ENCODE data around the gene ENPP3. TPM values are rescaled to one million over a fixed set of nuclear protein-coding genes. Genes with fewer than 3 reads are reported as not detected.
A peak's percentile ranks its signal among the peaks of the same experiment; 100 is the strongest.
"Not testable (repeated sequence)": the region's sequence is repeated elsewhere in the genome, so short reads cannot be mapped to it uniquely, and the experiment has no call there.

Gene ENPP3
- total RNA-seq, 1 experiment from 2014 or later = not detected

DNA sequence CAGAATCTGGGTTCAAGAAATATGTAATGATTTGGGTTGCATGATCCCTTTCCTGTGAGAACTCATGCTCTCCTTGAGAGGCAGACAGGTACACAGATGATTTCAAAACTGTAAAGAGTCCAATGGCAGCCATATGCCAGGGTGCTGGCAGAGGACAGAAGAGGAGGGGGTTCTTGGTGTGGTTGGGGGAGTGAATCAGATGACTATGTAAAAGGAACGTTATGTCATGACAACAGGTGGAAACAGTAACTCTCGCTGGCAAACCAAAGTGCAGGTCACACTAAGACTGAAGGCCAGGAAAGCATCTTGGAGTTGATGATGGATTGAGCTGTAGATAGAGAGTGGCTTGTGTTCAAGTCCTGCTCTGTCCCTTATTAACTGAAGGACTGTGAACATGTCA lies 43.8 kb downstream of the ENPP3 start:
- no peak for DNase-seq (ENCODE audit: low spot score)
- in situ Hi-C loops (cut with HindIII; ENCODE audit: low sequenced_read_pairs) = no loop called here

DNA sequence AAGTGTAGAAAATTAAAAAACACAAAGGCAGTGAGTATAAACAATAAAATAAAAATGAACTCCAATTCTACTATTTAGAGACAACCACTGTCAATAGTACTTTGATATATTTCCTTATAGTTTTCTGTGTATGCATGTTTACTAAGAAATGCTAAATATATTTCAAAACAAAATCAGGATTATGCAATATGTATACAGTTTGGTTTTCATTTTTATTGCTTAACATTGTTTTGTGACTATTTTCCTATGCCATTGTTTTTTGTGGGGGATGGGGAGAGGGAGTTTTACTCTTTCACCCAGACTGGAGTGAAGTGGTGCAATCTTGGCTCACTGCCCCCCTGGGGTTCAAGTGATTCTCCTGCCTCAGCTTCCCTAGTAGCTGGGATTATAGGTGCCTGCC lies 44.5 kb downstream of the ENPP3 start:
- in situ Hi-C loops (cut with HindIII; ENCODE audit: low sequenced_read_pairs) = no loop called here
- no peak for DNase-seq (ENCODE audit: low spot score)

DNA sequence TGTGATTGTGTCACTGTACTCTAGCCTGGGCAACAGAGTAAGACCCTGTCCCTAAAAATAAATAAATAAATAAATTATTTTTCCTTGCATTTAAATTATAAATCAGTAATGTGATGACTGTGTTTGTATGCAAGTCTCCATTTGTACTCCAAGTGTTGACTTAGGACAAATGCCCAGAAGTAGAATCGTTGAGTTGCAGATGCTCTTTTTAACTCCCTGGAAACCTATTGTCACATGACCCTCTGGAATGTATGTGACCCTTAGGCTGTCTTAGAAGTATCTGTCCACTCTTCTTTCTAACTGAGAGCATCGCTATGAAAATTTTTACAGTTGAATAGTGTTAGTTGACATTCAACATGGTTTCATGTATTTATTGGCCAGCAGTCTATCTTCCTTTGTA lies 45.3 kb downstream of the ENPP3 start:
- in situ Hi-C loops (cut with HindIII; ENCODE audit: low sequenced_read_pairs) = no loop called here

DNA sequence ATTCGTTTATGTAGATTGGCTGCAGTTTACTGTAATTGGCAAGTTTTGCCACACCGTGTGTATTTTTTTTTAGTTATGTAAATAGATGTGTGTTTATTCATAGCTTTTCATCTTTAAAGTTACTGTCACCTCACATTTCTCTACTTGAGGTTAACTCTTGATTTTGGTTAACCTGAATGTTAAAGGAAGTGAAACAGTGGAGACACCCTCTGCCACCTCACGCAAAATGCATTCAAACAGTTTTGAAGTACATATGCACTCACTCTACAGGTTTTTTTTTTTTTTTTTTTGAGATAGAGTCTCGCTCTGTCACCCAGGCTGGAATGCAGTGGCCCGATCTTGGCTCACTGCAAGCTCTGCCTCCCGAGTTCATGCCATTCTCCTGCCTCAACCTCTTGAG lies 46.4 kb downstream of the ENPP3 start:
- in situ Hi-C loops (cut with HindIII; ENCODE audit: low sequenced_read_pairs) = no loop called here
- no peak for DNase-seq (ENCODE audit: low spot score)

More for the DNA sequence above, 45.3 kb downstream of the ENPP3 start:
- DNase-seq (ENCODE audit: low spot score) = no peak

DNA sequence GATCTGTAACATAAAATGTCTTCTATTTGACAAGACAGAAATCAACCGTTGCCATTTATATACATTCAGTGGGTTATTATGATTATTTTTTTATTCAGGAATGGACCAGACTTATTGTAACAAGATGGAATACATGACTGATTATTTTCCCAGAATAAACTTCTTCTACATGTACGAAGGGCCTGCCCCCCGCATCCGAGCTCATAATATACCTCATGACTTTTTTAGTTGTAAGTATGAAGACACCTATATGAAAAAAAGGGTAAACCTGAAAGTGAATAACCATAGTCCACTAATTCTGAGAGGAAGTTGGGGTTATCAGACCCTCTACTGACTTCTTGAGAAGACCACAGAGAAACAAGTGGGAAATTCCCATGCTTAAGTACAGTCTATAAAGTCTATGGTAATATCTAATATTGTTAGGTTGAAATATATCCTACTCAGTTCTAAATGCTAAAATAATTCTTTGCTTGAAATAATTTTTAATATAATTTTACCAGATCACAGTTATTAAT lies 48.2 kb downstream of the ENPP3 start:
- no peak for DNase-seq (ENCODE audit: low spot score)
- in situ Hi-C loops (cut with HindIII; ENCODE audit: low sequenced_read_pairs) = no loop called here

DNA sequence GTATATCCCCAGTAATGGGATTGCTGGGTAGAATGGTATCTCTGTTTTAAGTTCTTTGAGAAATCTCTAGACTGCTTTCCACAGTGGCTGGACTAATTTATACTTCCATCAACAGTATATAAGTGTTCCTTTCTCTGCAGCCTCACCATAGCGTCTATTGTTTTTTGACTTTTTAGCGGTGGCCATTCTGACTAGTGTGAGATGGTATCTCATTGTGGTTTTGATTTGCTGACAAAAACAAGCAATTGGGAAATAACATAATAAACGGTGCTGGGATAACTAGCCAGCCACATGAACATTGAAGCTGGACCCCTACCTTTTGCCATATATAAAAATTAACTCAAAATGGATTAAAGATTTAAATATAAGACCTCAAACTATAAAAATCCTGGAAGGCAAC lies 49.9 kb downstream of the ENPP3 start:
- in situ Hi-C loops (cut with HindIII; ENCODE audit: low sequenced_read_pairs) = no loop called here
- DNase-seq (ENCODE audit: low spot score) = no peak

DNA sequence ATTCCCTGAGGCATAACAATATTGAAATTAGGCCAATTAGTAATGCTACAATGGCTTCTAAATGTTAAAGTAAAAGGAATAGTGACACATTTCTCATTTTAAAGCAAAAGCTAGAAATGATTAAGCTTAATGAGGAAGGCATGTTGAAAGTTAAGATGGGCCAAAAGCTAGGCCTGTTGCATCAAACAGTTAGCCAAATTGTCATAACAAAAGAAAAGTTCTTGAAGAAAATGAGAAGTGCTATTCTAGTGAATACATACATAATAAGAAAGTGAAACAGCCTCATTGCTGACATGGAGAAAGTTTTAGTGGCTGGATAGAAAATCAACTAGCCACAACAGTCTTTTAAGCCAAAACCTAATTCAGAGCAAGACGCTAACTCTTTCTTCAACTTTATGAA lies 51.2 kb downstream of the ENPP3 start:
- DNase-seq (ENCODE audit: low spot score) = no peak
- in situ Hi-C loops (cut with HindIII; ENCODE audit: low sequenced_read_pairs) = no loop called here

DNA sequence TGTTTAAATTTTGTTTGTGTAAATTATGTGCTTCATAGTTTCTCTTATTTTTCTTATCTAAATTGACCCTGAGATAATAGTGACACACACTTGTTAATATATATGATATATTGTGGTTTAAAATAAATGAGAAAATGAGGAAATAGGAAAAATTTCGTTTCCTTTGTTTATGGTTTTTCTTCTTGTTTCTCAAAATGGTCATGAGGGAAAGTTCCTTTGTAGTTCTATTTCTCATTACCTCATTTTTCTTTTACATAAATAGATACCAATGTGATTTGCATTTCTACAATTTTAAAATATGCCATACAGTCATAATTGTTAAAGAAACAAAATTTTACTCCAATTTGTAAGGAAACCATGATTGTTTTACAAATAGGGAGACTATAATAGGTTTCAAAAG lies 54.9 kb downstream of the ENPP3 start:
- no peak for DNase-seq (ENCODE audit: low spot score)
- in situ Hi-C loops (cut with HindIII; ENCODE audit: low sequenced_read_pairs) = no loop called here

DNA sequence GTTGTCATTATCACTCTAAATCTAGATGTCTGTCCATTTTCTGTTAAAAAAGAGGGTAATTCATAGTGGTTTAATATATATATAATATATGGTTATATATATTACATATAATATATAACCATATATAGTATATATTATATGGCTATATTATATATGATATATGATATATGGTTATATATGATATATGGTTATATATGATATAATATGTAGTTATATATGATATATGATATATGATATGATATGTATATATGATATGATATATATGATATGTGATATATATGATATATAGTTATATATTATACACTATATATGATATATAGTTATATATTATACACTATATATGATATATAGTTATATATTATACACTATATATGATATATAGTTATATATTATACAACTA lies 55.5 kb downstream of the ENPP3 start:
- no peak for DNase-seq (ENCODE audit: low spot score)
- in situ Hi-C loops (cut with HindIII; ENCODE audit: low sequenced_read_pairs) = no loop called here

DNA sequence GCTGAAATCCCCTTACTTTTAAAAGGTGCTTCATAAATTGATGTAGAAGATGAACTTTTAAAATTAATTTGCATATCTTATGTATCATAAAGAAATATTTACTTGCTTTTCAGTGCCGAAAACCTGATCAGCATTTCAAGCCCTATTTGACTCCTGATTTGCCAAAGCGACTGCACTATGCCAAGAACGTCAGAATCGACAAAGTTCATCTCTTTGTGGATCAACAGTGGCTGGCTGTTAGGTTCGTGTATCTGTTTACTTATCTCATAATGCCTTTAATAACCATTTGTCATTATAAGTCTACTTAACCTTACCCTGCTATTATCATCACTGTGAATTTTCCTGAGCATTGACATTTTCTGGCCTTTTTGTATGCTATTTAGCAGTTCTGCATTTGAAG lies 56.3 kb downstream of the ENPP3 start:
- in situ Hi-C loops (cut with HindIII; ENCODE audit: low sequenced_read_pairs) = no loop called here

DNA sequence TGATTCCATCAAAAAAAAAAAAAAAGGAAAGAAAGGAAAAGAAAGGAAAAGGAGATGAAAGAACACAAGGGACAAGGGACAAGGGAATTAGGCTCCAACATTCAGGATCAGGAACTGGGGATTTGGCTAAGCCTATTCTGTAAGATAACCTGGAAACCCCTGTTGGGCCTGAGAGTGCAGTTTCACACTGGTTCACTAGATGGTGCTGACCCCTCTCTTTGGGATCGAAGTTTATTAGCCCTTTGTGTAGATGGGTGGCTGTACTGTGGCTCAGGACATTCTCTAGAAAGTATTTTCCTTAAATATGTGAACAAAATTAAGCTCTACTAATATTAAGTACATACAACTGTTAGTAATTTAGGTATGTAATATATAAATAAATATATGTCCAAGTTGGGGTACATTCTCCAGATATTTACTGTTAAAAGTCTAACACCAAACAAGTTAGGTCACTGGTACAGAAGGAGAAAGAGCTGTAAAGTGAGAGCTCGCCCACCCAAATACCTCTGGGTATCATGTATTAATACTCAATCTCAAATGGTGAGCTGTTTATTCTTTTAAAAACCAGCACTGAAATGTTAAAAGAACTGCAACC lies 57.8 kb downstream of the ENPP3 start:
- peak; percentile 39 for DNase-seq (ENCODE audit: low spot score)
- in situ Hi-C loops (cut with HindIII; ENCODE audit: low sequenced_read_pairs) = no loop called here

More for the DNA sequence above, 56.3 kb downstream of the ENPP3 start:
- no peak for DNase-seq (ENCODE audit: low spot score)

DNA sequence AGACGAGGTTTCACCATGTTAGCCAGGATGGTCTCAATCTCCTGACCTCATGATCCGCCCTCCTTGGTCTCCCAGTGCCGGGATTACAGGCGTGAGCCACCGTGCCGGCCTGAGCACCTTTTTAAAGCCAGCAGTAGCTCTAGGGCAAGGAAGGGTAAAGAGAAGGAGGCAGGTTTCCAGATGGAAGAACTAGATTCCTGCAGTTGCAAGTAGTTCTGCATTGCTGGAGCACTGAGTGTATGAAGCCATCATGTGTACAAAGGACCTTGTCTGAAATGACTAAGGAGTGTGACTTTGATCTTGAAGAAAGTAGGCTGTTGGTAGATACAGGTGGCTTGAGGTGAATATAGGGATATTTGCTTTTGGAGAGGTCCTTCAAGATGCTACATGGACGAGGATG lies 59.9 kb downstream of the ENPP3 start:
- in situ Hi-C loops (cut with HindIII; ENCODE audit: low sequenced_read_pairs) = no loop called here
- DNase-seq (ENCODE audit: low spot score) = no peak

DNA sequence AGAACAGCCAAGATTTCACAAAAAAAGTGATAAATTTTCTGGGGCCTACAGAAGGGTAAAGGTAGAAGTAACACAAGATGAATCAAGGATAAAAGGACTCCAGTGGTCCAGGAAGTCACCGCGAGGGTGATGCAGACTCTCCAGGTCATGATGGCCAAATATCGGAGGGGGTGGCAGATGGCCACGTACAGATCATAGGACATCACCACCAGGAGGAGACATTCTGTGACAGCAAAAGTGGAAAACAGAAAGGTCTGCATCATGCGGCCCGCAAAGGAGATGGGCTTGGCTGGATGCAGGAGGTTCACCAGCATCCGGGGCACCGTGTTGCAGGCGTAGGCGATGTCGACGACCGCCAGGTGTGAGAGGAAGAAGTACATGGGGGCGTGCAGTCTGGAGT lies 63.7 kb downstream of the ENPP3 start:
- DNase-seq (ENCODE audit: low spot score); in situ Hi-C loops (cut with HindIII; ENCODE audit: low sequenced_read_pairs): not testable (repeated sequence)

DNA sequence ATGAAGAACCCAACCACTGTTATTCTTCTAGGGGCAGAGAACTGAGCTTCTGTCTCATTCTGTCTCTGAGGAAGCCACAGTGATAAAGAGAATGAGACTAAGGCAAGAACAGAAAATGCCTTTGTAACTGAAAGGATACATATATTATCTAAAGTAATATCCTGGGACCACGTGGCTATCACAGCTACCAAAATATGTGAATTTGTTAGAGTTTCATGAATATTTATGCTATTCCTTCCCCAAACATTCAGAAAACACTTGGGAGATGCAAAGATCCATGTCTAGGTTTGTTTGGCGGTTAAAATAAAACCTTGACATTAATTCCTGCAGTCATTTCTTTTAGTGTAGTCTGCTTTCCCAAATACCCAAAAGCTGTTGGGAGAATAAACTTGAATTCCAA lies 66.8 kb downstream of the ENPP3 start:
- DNase-seq (ENCODE audit: low spot score); in situ Hi-C loops (cut with HindIII; ENCODE audit: low sequenced_read_pairs): not testable (repeated sequence)

DNA sequence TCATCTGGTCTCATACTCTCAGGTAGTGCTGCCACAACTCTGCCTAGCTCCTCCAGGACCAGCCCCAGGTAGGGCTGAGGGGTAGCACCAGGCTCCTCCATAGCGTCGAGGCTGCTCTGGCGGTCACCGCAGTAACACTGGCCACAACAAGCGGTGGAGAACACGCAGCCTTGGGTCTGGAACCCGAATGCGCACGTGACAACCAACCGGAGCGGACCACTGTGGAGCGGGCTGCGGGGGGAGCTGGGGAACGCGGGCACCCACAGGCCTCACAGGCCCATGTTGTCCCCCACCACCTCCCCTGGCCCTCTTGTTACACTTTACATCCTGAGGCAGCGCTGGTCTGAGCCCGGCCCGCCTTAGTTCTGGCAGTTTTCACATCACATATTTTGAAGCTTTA lies 73.8 kb downstream of the ENPP3 start, which contains the start of gene CTAGE9:
TSS of gene CTAGE9 (minus strand) at position 101 of the 400 bp plus-strand sequence. CDS start at position 101, 0 bp downstream.
- in situ Hi-C loops (cut with HindIII; ENCODE audit: low sequenced_read_pairs); DNase-seq (ENCODE audit: low spot score): not testable (repeated sequence)

DNA sequence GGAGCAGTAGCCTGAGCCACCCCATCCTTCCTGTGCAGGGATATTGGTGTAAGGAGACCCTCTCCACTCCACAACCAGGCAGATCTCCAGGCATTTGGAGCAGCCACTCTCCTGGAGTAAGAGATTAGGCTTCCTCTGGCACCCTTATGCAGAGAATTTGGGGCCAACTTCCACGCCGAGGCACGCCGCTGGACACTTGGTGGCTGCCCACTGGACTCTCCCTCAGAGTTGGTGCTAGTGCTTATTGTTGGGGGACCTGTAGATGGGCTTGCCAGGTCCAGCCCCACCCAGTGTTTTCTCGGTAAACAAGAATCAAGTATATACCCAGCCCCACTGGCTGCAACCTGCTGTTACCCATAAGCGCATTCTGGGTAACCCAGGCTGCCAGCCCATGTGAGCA lies 78.5 kb downstream of the ENPP3 start:
- DNase-seq (ENCODE audit: low spot score); in situ Hi-C loops (cut with HindIII; ENCODE audit: low sequenced_read_pairs): not testable (repeated sequence)

DNA sequence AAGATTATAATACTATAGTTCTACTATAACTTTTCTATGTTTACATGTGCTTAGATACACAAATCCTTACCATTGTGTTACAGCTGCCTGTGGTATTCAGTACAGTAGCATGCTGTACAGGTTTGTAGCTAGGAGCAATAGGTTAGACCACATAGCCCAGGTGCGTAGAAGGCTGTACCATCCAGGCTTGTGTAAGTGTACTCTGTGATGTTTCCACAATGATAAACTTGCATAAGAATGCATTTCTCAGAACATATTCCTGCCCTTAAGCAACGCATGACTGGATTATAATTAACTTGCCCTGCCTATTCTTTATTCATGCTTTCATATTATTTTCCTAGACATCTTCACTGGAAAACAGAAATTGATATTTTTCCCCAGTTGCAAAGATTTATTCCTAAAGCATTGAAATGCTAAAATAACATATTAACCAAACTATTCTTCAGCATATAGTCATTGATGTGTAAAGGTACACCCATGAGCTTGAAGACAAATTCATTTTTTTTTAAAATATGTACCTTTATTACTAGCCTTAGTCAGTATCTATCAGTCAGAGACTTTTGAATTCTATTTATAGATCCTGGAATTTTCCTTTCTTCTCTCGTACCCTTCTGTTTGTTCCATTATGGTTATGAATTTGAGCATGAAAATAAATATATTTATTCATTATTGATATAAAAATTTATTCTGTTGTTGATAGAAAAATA lies 80.9 kb downstream of the ENPP3 start:
- DNase-seq (ENCODE audit: low spot score) = no peak
- in situ Hi-C loops (cut with HindIII; ENCODE audit: low sequenced_read_pairs) = no loop called here

DNA sequence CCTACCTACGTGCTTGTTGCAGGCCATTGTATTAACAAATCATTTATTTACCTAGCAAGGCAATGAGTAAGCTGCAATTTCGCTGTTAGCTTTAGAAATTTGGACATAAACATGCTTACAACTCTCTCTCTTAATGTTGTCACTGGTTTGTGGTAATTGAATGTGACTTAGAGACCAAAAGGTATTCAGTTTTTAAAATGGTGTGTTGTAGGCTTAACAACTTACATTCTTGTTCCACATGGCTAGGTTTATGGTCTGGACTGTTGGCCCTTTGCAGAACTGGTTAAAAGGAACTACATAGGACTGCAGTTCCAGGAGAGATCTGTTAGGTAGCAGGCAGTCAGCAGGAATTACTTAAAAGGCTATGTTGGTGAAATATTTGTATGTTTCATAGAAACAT lies 84.1 kb downstream of the ENPP3 start:
- in situ Hi-C loops (cut with HindIII; ENCODE audit: low sequenced_read_pairs) = no loop called here
- no peak for DNase-seq (ENCODE audit: low spot score)

DNA sequence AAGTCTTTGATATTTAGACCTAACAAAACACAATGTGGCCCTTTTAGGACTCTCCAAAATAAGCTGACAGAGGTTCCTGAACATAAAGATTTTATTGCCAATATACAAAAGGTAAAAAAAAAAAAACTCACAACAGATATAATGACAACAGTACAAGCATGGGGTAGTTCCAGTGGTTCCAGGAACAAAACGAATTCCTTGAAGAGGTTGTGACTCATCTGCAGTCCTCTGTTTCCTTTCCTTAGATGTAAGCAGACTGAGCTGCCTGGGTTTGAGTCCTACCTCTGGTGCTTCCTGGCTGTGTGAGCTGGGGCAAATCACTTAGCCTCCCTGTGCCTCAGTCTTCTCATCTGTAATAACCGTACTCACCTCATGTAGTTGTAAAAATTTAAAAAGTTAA lies 87.0 kb downstream of the ENPP3 start:
- no peak for DNase-seq (ENCODE audit: low spot score)
- in situ Hi-C loops (cut with HindIII; ENCODE audit: low sequenced_read_pairs) = no loop called here

DNA sequence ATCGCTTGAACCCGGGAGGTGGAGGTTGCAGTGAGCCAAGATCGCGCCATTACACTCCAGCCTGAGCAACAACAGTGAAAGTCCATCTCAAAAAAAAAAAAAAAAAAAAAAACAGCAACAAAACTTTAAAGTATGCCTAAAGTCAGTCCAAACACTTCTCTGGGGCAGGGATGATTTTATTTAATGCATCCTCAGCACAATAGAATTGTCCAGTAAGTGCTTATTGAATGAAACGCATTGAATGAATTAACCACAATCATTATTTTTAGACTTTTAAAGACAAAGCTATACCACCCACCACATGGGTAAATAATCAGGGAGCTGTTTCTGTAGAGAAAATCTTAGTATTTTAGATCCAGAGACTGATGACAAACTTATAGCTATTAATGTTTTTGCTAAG lies 90.4 kb downstream of the ENPP3 start:
- no peak for DNase-seq (ENCODE audit: low spot score)
- in situ Hi-C loops (cut with HindIII; ENCODE audit: low sequenced_read_pairs) = no loop called here

DNA sequence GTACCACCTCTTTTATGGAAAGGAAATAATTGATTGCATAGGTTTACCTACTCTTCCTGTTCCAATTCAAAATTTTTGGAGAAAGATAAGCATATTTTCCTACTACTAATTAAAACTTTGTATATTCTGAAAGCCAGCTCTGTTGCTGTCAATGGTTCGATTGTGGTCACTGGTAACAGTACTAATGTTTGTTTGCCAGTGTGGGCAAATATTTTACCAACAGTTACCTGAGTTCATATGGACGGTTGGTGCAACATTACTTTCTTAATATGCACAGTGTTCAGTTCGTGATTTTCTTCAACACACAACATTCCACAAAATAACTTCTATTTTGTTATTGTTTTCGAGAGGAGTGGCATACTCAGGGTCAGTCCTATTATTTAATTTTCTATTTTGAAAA lies 90.8 kb downstream of the ENPP3 start:
- in situ Hi-C loops (cut with HindIII; ENCODE audit: low sequenced_read_pairs) = no loop called here
- no peak for DNase-seq (ENCODE audit: low spot score)
